CD4-positive, CD25-positive, alpha-beta regulatory T cell (primary cell): ENCODE measurements around the gene TAF12. TPM values are rescaled to one million over a fixed set of nuclear protein-coding genes. Genes with fewer than 3 reads are reported as not detected.
"Not testable (repeated sequence)": the region's sequence is repeated elsewhere in the genome, so short reads cannot be mapped to it uniquely, and the experiment has no call there.

Experiments
- ATAC-seq, 2 donors: fragments of 150-1000 bp; cut with Tn5 transposase; one replicate each; pipeline ENCODE4 v1.10.0; 2021; ENCODE audit warnings: low read depth in 2 of 2, moderate number of reproducible peaks in 2 of 2, moderate library complexity in 1 of 2
- DNase-seq, 3 donors: peaks; one replicate each; pipeline versions ENCODE4 v3.0.0 to v3.0.0-alpha.2; 2012 to 2022; ENCODE audit warnings: mixed read lengths in 1 of 3
- H3K27ac ChIP-seq: one replicate; pipeline ENCODE4 v1.7.0; 2013; ENCODE audit warnings: mild to moderate bottlenecking, low read length; ENCODE audit not compliant: insufficient read depth, poor library complexity, severe bottlenecking
- H3K27me3 ChIP-seq: one replicate; pipeline ENCODE4 v1.7.0; 2013; ENCODE audit warnings: low read length; ENCODE audit not compliant: control insufficient read depth, insufficient read depth
- H3K36me3 ChIP-seq: one replicate; pipeline ENCODE4 v1.7.0; 2013; ENCODE audit warnings: mild to moderate bottlenecking, low read length, moderate library complexity; ENCODE audit not compliant: control insufficient read depth, insufficient read depth
- H3K4me1 ChIP-seq: 2 replicates; pipeline ENCODE4 v1.7.0; 2013; ENCODE audit warnings: mild to moderate bottlenecking, low read length; ENCODE audit not compliant: insufficient read depth, control insufficient read depth, poor library complexity, severe bottlenecking
- H3K4me3 ChIP-seq: one replicate; pipeline ENCODE4 v1.7.0; 2013; ENCODE audit warnings: low read depth, mild to moderate bottlenecking, low read length, moderate library complexity
- H3K9me3 ChIP-seq, 2 experiments: 1 replicate in 1 of 2; 2 replicates in 1 of 2; pipeline ENCODE4 v1.7.0; 2013; ENCODE audit warnings: low read length in 2 of 2, mild to moderate bottlenecking in 1 of 2, moderate library complexity in 1 of 2; ENCODE audit not compliant: control insufficient read depth in 2 of 2
- H3K27ac Mint-ChIP-seq, 3 donors: one replicate each; pipeline ENCODE4 v1.8.0; 2020 to 2022; ENCODE audit warnings: mild to moderate bottlenecking in 3 of 3, mixed read lengths in 3 of 3, moderate library complexity in 2 of 3
- H3K27me3 Mint-ChIP-seq: one replicate; pipeline ENCODE4 v1.8.0; 2022; ENCODE audit warnings: mild to moderate bottlenecking, mixed read lengths
- H3K36me3 Mint-ChIP-seq: one replicate; pipeline ENCODE4 v1.8.0; 2020; ENCODE audit warnings: mixed read lengths
- H3K4me1 Mint-ChIP-seq, 4 donors: one replicate each; pipeline ENCODE4 v1.8.0; 2020 to 2022; ENCODE audit warnings: mixed read lengths in 4 of 4, mild to moderate bottlenecking in 1 of 4
- H3K4me3 Mint-ChIP-seq, 4 donors: one replicate each; pipeline ENCODE4 v1.8.0; 2020 to 2022; ENCODE audit warnings: mild to moderate bottlenecking in 4 of 4, mixed read lengths in 4 of 4, moderate library complexity in 3 of 4
- H3K9me3 Mint-ChIP-seq, 7 donors: one replicate each; pipeline ENCODE4 v1.8.0; 2020 to 2022; ENCODE audit warnings: mixed read lengths in 7 of 7, mild to moderate bottlenecking in 3 of 7, moderate library complexity in 2 of 7
- polyA plus RNA-seq, 4 donors: library from polyadenylated mRNA; unstranded; fragments of 300-500 nt; fragmentation: Illumina TruSeq; gene quantifications; one replicate each; pipeline ENCODE4 v1.2.3, GENCODE V29; 2021
- total RNA-seq: library from RNA; stranded (reverse); gene quantifications from one replicate; pipeline ENCODE4 v1.2.3, GENCODE V29; 2022

TAF12 gene
- total and polyA plus RNA-seq, 5 donors from 2014 or later = 20.7 to 52.0 (median 47.7) TPM

- Mint-ChIP-seq H3K4me1 (peaks cover 9 to 44% (median 35%) of the 10 kb centered on the region in 4 donors), H3K27me3 (no peaks in the 10 kb centered on the region), H3K27ac (peak overlapping the region; percentile 87 to 96 (median 94)), H3K36me3 (peaks cover 27% of the 10 kb centered on the region), H3K9me3 (no peaks in the 10 kb centered on the region), H3K4me3 (peak overlapping the region; percentile 96 to 98 (median 97))
- no peaks in the 10 kb centered on the region for H3K9me3 ChIP-seq
- peak overlapping the region; percentile 97 for H3K4me3 ChIP-seq
- DNase-seq (no peak), ATAC-seq (no peak)
- peaks cover 31% of the 10 kb centered on the region for H3K4me1 ChIP-seq
- H3K36me3 ChIP-seq = peaks cover 41% of the 10 kb centered on the region
- peak overlapping the region; percentile 80 for H3K27ac ChIP-seq
- no peaks in the 10 kb centered on the region for H3K27me3 ChIP-seq
Observed at GRCh38 chr1:28579401-28579800, 63.5 kb downstream of the TAF12 start.

GRCh38 chr1:28578696-28579218 lies 64.1 kb downstream of the TAF12 start:
- H3K9me3 ChIP-seq = no peaks in the 10 kb centered on the region
- peak overlapping the region in 3 of 4 donors; percentile 24 to 73 (median 50) for H3K4me3 Mint-ChIP-seq
- no peaks in the 10 kb centered on the region for H3K27me3 Mint-ChIP-seq
- ATAC-seq (no peak), DNase-seq (no peak)
- H3K4me1 ChIP-seq = peaks cover 31% of the 10 kb centered on the region
- H3K27ac ChIP-seq = peak overlapping the region; percentile 80
- no peak overlapping the region for H3K4me3 ChIP-seq
- peaks cover 9 to 44% (median 35%) of the 10 kb centered on the region in 4 donors for H3K4me1 Mint-ChIP-seq
- peaks cover 42% of the 10 kb centered on the region for H3K36me3 ChIP-seq
- H3K27ac Mint-ChIP-seq = peak overlapping the region in 1 of 3 donors; percentile 15
- H3K36me3 Mint-ChIP-seq = peaks cover 27% of the 10 kb centered on the region
- H3K27me3 ChIP-seq = no peaks in the 10 kb centered on the region
- no peaks in the 10 kb centered on the region for H3K9me3 Mint-ChIP-seq

GRCh38 chr1:28577738-28578536 lies 64.9 kb downstream of the TAF12 start:
- Mint-ChIP-seq H3K4me1 (peaks cover 9 to 42% (median 34%) of the 10 kb centered on the region in 4 donors), H3K36me3 (peaks cover 27% of the 10 kb centered on the region), H3K27ac (peak overlapping the region; percentile 11 to 53 (median 20)), H3K4me3 (peak overlapping the region in 2 of 4 donors; percentile 43 to 73), H3K9me3 (no peaks in the 10 kb centered on the region), H3K27me3 (no peaks in the 10 kb centered on the region)
- DNase-seq (no peak), ATAC-seq (no peak)
- Histone ChIP-seq H3K9me3 (no peaks in the 10 kb centered on the region), H3K27me3 (no peaks in the 10 kb centered on the region), H3K36me3 (peaks cover 46% of the 10 kb centered on the region), H3K27ac (no peak overlapping the region), H3K4me1 (peaks cover 30% of the 10 kb centered on the region), H3K4me3 (no peak overlapping the region)

GRCh38 chr1:28577052-28577678 lies 65.7 kb downstream of the TAF12 start:
- no peak for ATAC-seq
- peaks cover 48% of the 10 kb centered on the region for H3K36me3 ChIP-seq
- H3K27ac ChIP-seq = no peak overlapping the region
- H3K9me3 Mint-ChIP-seq = no peaks in the 10 kb centered on the region
- peaks cover 6 to 36% (median 32%) of the 10 kb centered on the region in 4 donors for H3K4me1 Mint-ChIP-seq
- DNase-seq = no peak
- H3K27me3 Mint-ChIP-seq = no peaks in the 10 kb centered on the region
- peak overlapping the region in 1 of 4 donors; percentile 73 for H3K4me3 Mint-ChIP-seq
- H3K27ac Mint-ChIP-seq = peak overlapping the region in 2 of 3 donors; percentile 11 to 20
- H3K27me3 ChIP-seq = no peaks in the 10 kb centered on the region
- no peak overlapping the region for H3K4me3 ChIP-seq
- H3K36me3 Mint-ChIP-seq = peaks cover 27% of the 10 kb centered on the region
- no peaks in the 10 kb centered on the region for H3K9me3 ChIP-seq
- peaks cover 22% of the 10 kb centered on the region for H3K4me1 ChIP-seq

GRCh38 chr1:28573564-28573963 lies 69.3 kb downstream of the TAF12 start:
- Histone ChIP-seq H3K27ac (no peak overlapping the region), H3K27me3 (no peaks in the 10 kb centered on the region), H3K4me3 (no peak overlapping the region), H3K36me3 (peaks cover 57% of the 10 kb centered on the region), H3K4me1 (no peaks in the 10 kb centered on the region), H3K9me3 (no peaks in the 10 kb centered on the region)
- no peaks in the 10 kb centered on the region for H3K9me3 Mint-ChIP-seq
- peaks cover 18% of the 10 kb centered on the region for H3K36me3 Mint-ChIP-seq
- peaks cover 0 to 12% (median 10%) of the 10 kb centered on the region in 4 donors for H3K4me1 Mint-ChIP-seq
- no peak overlapping the region for H3K27ac Mint-ChIP-seq
- DNase-seq (no peak), ATAC-seq (no peak)
- H3K27me3 Mint-ChIP-seq = no peaks in the 10 kb centered on the region
- H3K4me3 Mint-ChIP-seq = no peak overlapping the region

- DNase-seq, ATAC-seq, H3K9me3 Mint-ChIP-seq, H3K27me3 ChIP-seq, H3K4me1 Mint-ChIP-seq, H3K4me1 ChIP-seq, H3K27ac ChIP-seq, H3K27ac Mint-ChIP-seq, H3K27me3 Mint-ChIP-seq, H3K4me3 ChIP-seq, H3K9me3 ChIP-seq, H3K4me3 Mint-ChIP-seq: not testable (repeated sequence)
- peaks cover 57% of the 10 kb centered on the region for H3K36me3 ChIP-seq
- H3K36me3 Mint-ChIP-seq = peaks cover 18% of the 10 kb centered on the region
Observed at GRCh38 chr1:28572891-28573290, 70.0 kb downstream of the TAF12 start.

GRCh38 chr1:28571911-28572310 lies 71.0 kb downstream of the TAF12 start:
- peak overlapping the region in 1 of 3 donors; percentile 47 for H3K27ac Mint-ChIP-seq
- no peak overlapping the region for H3K4me3 Mint-ChIP-seq
- Histone ChIP-seq H3K4me3 (no peak overlapping the region), H3K9me3 (no peaks in the 10 kb centered on the region), H3K36me3 (peaks cover 57% of the 10 kb centered on the region), H3K27me3 (no peaks in the 10 kb centered on the region), H3K4me1 (no peaks in the 10 kb centered on the region), H3K27ac (no peak overlapping the region)
- H3K9me3 Mint-ChIP-seq = peaks cover 0 to 1% (median 0%) of the 10 kb centered on the region in 7 donors
- peaks cover 0 to 2% (median 0%) of the 10 kb centered on the region in 4 donors for H3K4me1 Mint-ChIP-seq
- H3K36me3 Mint-ChIP-seq = peaks cover 22% of the 10 kb centered on the region
- ATAC-seq (no peak), DNase-seq (no peak)
- no peaks in the 10 kb centered on the region for H3K27me3 Mint-ChIP-seq
